OCI-LY3 (cell line): ENCODE data around the gene TMEM178B.

Source experiments
- H2AFZ ChIP-seq: fragments of 200-600, 300-600 bp; shearing (Covaris generic); 2 replicates; pipeline ENCODE4 v1.6.0; 2014; ENCODE audit warnings: antibody characterized with exemption, low read depth, low read length
- H3K27ac ChIP-seq: fragments of 200-600, 300-600 bp; sonication (generic); 2 replicates; pipeline ENCODE4 v1.5.1; 2014; ENCODE audit warnings: mild to moderate bottlenecking, low read length, moderate library complexity, mixed read lengths
- H3K27me3 ChIP-seq: fragments of 200-600, 300-600 bp; sonication (generic); 2 replicates; pipeline ENCODE4 v1.6.1; 2014; ENCODE audit warnings: low read depth, low read length, mixed read lengths
- H3K36me3 ChIP-seq: fragments of 200-600, 300-600 bp; sonication (generic); replicated peaks from 2 replicates; pipeline ENCODE3; 2014; ENCODE audit warnings: low read depth, low read length, mixed read lengths
- H3K4me1 ChIP-seq: fragments of 300-600, 200-600 bp; sonication (generic); 2 replicates; pipeline ENCODE4 v1.6.1; 2014; ENCODE audit warnings: low read length, mixed read lengths
- H3K4me2 ChIP-seq: fragments of 200-600, 300-600 bp; sonication (generic); 2 replicates; pipeline ENCODE4 v1.6.1; 2014; ENCODE audit warnings: low read length, mixed read lengths
- H3K4me3 ChIP-seq: fragments of 300-600, 200-600 bp; sonication (generic); 2 replicates; pipeline ENCODE4 v1.5.1; 2014; ENCODE audit warnings: antibody characterized with exemption, mild to moderate bottlenecking, low read length, moderate library complexity
- H3K79me2 ChIP-seq: fragments of 300-600, 200-600 bp; shearing (Covaris generic); 2 replicates; pipeline ENCODE4 v1.6.1; 2014; ENCODE audit warnings: mild to moderate bottlenecking, low read length, mixed read lengths
- H3K9ac ChIP-seq: fragments of 300-600, 200-600 bp; shearing (Covaris generic); 2 replicates; pipeline ENCODE4 v1.6.0; 2014; ENCODE audit warnings: mild to moderate bottlenecking, low read length, moderate library complexity
- H3K9me3 ChIP-seq: fragments of 200-600, 300-600 bp; shearing (Covaris generic); 2 replicates; pipeline ENCODE4 v1.6.1; 2014; ENCODE audit warnings: low read length, mixed read lengths; ENCODE audit not compliant: insufficient read depth
- H4K20me1 ChIP-seq: fragments of 200-600, 300-600 bp; sonication (generic); 2 replicates; pipeline ENCODE4 v1.6.1; 2016; ENCODE audit warnings: low read length, mixed read lengths; ENCODE audit not compliant: insufficient read depth
- CTCF ChIP-seq: fragments of 200-600, 300-600 bp; sonication (generic); IDR thresholded peaks from 2 replicates; pipeline ENCODE4 v1.5.1; 2014; ENCODE audit warnings: antibody characterized with exemption, low read length, low read depth
- EZH2phosphoT487 ChIP-seq: fragments of 200-600 bp; shearing (Covaris generic); IDR thresholded peaks from 2 replicates; pipeline ENCODE4 v1.6.1; 2018; ENCODE audit warnings: antibody characterized with exemption, mixed run types, low read depth

Gene TMEM178B

GRCh38 chr7:141512597-141512996 is 438.7 kb downstream of the TMEM178B start:
- Histone ChIP-seq H3K4me2 (no peak overlapping the region), H3K9ac (no peak overlapping the region), H2AFZ (no peak overlapping the region), H3K36me3 (no peaks in the 10 kb centered on the region), H3K27me3 (no peaks in the 10 kb centered on the region), H3K4me1 (no peaks in the 10 kb centered on the region), H3K79me2 (no peaks in the 10 kb centered on the region), H3K4me3 (no peak overlapping the region), H4K20me1 (no peaks in the 10 kb centered on the region), H3K27ac (no peak overlapping the region), H3K9me3 (no peaks in the 10 kb centered on the region)
- TF ChIP-seq EZH2phosphoT487 = no peak
- no peak for TF ChIP-seq CTCF

DNA sequence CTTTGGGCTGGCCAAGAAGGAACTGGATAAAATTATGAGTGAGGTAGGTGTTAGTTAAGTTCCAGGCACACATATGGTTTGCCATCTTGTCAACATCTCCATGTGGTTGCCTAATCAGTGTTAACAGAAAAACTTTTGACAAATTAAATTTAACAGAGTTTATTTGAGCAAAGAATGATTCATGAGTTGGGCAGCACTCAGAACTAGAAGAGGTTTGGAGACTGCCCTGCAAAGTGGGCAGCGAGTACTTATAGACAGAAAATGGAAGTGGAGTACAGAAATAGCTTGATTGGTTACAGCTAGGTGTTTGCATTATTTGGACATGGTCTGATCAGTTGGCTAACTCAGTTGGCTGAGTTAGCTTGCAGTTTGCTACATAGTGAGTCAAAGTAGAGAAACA is 439.9 kb downstream of the TMEM178B start:
- H3K79me2 ChIP-seq = no peaks in the 10 kb centered on the region
- H2AFZ ChIP-seq = no peak overlapping the region
- H3K27me3 ChIP-seq = no peaks in the 10 kb centered on the region
- no peaks in the 10 kb centered on the region for H3K4me1 ChIP-seq
- no peaks in the 10 kb centered on the region for H3K9me3 ChIP-seq
- no peak overlapping the region for H3K4me3 ChIP-seq
- H3K27ac ChIP-seq = no peak overlapping the region
- no peaks in the 10 kb centered on the region for H4K20me1 ChIP-seq
- H3K9ac ChIP-seq = no peak overlapping the region
- TF ChIP-seq CTCF (no peak), EZH2phosphoT487 (no peak)
- H3K4me2 ChIP-seq = no peak overlapping the region
- H3K36me3 ChIP-seq = no peaks in the 10 kb centered on the region

DNA sequence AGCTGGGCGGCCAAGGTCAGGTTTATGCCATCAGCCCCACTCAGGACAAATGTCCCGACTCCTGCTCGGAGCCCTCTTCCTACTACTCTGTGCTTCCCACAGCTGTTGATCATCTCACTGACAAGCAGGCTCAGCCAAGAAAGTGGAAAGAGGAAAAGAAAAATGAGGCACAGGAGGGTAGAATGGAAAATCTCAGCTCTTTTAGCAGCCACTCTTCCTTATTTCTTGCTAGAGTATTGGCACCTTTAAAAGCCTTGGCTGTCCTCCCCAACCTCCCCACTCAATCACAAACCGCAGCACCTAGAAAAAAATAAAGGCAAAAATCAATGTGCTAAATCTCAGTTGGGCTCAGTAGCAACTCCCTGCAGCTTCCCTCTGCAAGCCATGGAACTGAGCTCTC is 442.1 kb downstream of the TMEM178B start:
- no peaks in the 10 kb centered on the region for H3K9me3 ChIP-seq
- no peak overlapping the region for H2AFZ ChIP-seq
- H3K9ac ChIP-seq = no peak overlapping the region
- H3K27ac ChIP-seq = no peak overlapping the region
- H3K79me2 ChIP-seq = no peaks in the 10 kb centered on the region
- H3K4me1 ChIP-seq = no peaks in the 10 kb centered on the region
- no peaks in the 10 kb centered on the region for H3K27me3 ChIP-seq
- H3K4me3 ChIP-seq = no peak overlapping the region
- H3K36me3 ChIP-seq = no peaks in the 10 kb centered on the region
- no peak overlapping the region for H3K4me2 ChIP-seq
- no peaks in the 10 kb centered on the region for H4K20me1 ChIP-seq
- TF ChIP-seq CTCF (no peak), EZH2phosphoT487 (no peak)

GRCh38 chr7:141519623-141520022 is 445.8 kb downstream of the TMEM178B start:
- Histone ChIP-seq H3K27me3 (no peaks in the 10 kb centered on the region), H3K4me2 (no peak overlapping the region), H3K4me1 (no peaks in the 10 kb centered on the region), H3K79me2 (no peaks in the 10 kb centered on the region), H3K27ac (no peak overlapping the region), H3K9me3 (no peaks in the 10 kb centered on the region), H4K20me1 (no peaks in the 10 kb centered on the region), H3K36me3 (no peaks in the 10 kb centered on the region), H3K4me3 (no peak overlapping the region), H2AFZ (no peak overlapping the region), H3K9ac (no peak overlapping the region)
- TF ChIP-seq EZH2phosphoT487 = no peak
- no peak for TF ChIP-seq CTCF
